GM19468 (cell line): ENCODE results near the gene DNER.
A peak's percentile ranks its signal among the peaks of the same experiment; 100 is the strongest.
"Not testable (repeated sequence)": the region's sequence is repeated elsewhere in the genome, so short reads cannot be mapped to it uniquely, and the experiment has no call there.

Experiments
- ATAC-seq: cut with Tn5 transposase; IDR thresholded peaks from one replicate; pipeline ENCODE4 v1.9.1; 2021; ENCODE audit warnings: mild to moderate bottlenecking, moderate library complexity, moderate number of reproducible peaks; ENCODE audit not compliant: unreplicated experiment; ENCODE audit errors: extremely low read depth

Gene DNER

GRCh38 chr2:229521576-229521975 is 192.8 kb downstream of the DNER start:
- ATAC-seq = no peak

- no peak for ATAC-seq
Measured at GRCh38 chr2:229520691-229521096, 193.7 kb downstream of the DNER start.

- ATAC-seq = peak; percentile 49
Measured at GRCh38 chr2:229519655-229520430, 194.5 kb downstream of the DNER start.

- no peak for ATAC-seq
Measured at GRCh38 chr2:229514273-229514895, 200.0 kb downstream of the DNER start.

- ATAC-seq = no peak
Measured at GRCh38 chr2:229511524-229511923, 202.8 kb downstream of the DNER start.

- ATAC-seq = not testable (repeated sequence)
Measured at GRCh38 chr2:229506699-229507098, 207.7 kb downstream of the DNER start.

- no peak for ATAC-seq
Measured at GRCh38 chr2:229501051-229501794, 213.1 kb downstream of the DNER start.

- ATAC-seq = no peak
Measured at GRCh38 chr2:229492034-229492433, 222.3 kb downstream of the DNER start.

GRCh38 chr2:229490167-229490566 is 224.2 kb downstream of the DNER start:
- ATAC-seq = no peak

GRCh38 chr2:229489016-229489415 is 225.3 kb downstream of the DNER start:
- ATAC-seq = no peak

- no peak for ATAC-seq
Measured at GRCh38 chr2:229488232-229488631, 226.1 kb downstream of the DNER start.

- ATAC-seq = no peak
Measured at GRCh38 chr2:229486673-229487072, 227.7 kb downstream of the DNER start.

- ATAC-seq = no peak
Measured at GRCh38 chr2:229485857-229486256, 228.5 kb downstream of the DNER start.

GRCh38 chr2:229477269-229477755 is 237.0 kb downstream of the DNER start:
- ATAC-seq = no peak

GRCh38 chr2:229475778-229476177 is 238.6 kb downstream of the DNER start:
- no peak for ATAC-seq

- no peak for ATAC-seq
Measured at GRCh38 chr2:229474125-229474524, 240.2 kb downstream of the DNER start.

GRCh38 chr2:229470781-229471180 is 243.6 kb downstream of the DNER start:
- ATAC-seq = no peak

- ATAC-seq = no peak
Measured at GRCh38 chr2:229467783-229468182, 246.6 kb downstream of the DNER start.

GRCh38 chr2:229463841-229464346 is 250.5 kb downstream of the DNER start:
- ATAC-seq = no peak

GRCh38 chr2:229462112-229462511 is 252.2 kb downstream of the DNER start:
- ATAC-seq = no peak

- ATAC-seq = no peak
Measured at GRCh38 chr2:229456091-229456490, 258.3 kb downstream of the DNER start.
